Colon (tissue), 2 donors: ENCODE results near the gene RPAP3.
"Not testable (repeated sequence)": the region's sequence is repeated elsewhere in the genome, so short reads cannot be mapped to it uniquely, and the experiment has no call there.

Experiments used
- FAIRE-seq: peaks from 2 replicates; lab custom pipeline; 2012; peaks lifted over from hg19 to GRCh38; lab: Jason Lieb, UNC
- donor health status: control.
- donor health status: control.

The RPAP3 gene

GRCh38 chr12:47672068-47672467, 33.8 kb downstream of the RPAP3 start:
- FAIRE-seq = no peak

DNA sequence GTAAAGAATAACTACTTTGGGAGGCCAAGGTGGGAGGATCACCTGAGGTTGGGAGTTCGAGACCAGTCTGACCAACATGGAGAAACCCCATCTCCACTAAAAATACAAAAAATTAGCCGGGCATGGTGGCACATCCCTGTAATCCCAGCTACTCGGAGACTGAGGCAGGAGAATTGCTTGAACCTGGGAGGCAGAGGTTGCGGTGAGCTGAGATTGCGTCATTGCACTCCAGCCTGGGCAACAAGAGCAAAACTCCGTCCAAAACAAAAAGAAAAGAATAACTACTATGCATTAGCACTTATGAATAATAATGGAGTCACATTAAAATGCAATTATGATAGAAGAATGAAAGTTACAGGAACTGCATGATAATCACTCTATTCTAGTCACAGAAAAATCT, 37.9 kb downstream of the RPAP3 start:
- FAIRE-seq = not testable (repeated sequence)

DNA sequence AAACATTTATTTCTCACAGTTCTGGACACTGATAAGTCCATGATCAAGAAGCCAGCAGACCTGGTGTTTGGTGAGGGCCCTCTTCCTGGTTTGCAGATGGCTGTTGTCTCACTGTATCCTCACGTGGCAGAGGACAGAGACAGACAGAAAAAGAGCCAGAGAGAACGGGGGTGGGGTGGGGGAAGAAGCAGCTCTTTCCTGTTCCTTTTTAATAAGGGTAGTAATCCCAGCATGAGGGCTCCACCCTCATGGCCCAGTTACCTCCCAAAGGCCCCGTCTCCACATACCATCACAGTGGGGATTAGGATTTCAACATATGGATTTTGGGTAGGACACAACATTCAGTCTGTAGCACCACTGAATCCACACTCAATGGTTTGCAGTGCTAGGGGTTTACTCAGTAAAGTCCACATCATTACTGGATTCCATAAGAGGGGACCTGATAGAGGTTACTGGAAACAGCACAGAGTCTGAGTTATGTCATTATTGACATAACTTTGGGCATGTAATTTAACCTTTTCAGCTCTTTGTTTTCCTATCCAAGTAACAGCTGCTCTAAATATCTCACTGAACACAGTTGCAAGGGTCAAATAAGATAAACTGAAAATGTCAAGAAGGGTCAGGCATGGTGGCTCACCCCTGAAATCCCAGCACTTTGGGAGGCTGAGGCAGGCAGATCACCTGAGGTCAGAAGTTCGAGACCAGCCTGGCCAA, 53.2 kb downstream of the RPAP3 start:
- FAIRE-seq = no peak

GRCh38 chr12:47651368-47652254, 54.2 kb downstream of the RPAP3 start:
- FAIRE-seq = no peak

DNA sequence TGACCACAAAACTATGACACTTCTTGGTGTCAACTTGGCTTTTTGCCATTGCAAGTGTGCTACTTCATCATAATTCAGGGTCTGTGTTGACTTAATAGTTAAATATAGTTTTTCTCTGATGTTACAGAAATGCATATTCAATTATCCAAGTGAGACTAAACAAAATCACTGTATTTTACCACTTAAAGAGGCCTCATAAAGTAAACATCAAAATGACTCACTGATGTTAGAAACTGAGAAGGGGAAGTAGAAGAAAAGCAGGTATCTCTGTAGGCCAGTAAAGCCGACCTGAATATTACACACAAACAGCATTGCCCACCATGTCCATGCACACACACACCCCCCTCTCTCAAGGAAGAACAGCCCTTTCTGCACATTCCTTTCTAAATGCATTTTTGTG, 55.4 kb downstream of the RPAP3 start:
- FAIRE-seq = no peak

DNA sequence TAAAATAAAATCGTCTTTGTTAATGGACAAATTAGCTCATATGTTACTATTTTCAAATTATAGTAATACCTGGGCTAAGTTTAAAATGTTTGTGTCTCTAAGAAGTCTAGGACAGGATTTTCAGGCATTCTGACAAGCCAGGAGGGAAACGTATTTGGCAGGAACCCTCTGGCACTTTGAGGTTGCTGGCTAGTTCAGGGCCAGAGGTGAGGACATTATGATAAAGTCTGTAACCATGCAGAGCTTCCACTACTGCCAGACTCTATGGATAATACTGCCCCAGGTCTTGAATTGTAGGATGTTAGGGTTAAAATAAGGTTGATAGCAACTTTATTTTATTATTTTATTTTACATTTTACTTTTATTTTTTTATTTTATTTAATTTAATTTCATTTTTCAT, 56.4 kb downstream of the RPAP3 start:
- no peak for FAIRE-seq

DNA sequence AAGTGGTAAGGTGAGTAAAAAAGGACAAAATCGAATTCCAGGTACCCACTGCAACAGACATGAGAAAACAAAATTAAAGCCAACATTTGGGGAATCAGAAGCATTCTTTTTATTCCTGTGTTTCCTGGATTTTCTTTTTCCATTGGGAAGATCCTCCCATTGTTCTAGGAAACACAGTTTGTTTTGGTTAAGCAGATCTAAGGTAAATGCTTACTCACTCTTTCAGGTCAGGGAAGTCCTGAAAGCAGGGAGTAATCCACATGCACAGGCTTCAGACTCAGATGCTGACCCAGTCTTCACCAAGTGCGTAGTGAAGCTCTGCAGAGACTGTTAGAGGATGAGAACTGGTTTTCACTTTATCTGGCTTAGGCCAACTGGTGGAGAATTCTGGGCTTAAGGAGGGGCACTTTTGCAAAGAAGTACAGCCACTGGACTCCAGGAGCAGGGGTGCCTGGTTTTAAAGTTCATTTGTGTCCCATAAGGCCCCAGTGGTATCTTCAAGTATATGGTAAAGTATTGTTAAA, 57.7 kb downstream of the RPAP3 start:
- FAIRE-seq = no peak

DNA sequence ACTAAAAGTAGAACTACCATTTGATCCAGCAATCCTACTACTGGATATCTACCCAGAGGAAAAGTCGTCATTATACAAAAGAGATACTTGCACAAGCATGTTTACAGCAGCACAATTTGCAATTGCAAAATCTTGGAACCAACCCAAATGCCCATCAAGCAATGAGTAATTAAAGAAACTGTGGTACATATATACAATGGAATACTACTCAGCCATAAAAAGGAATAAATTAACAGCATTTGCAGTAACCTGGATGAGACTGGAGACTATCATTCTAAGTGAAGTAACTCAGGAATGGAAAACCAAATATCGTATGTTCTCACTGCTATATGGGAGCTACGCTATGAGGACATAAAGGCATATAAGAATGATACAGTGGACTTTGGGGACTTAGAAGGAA, 63.5 kb downstream of the RPAP3 start:
- FAIRE-seq = not testable (repeated sequence)

- FAIRE-seq = no peak
Measured at GRCh38 chr12:47636908-47637780, 68.7 kb downstream of the RPAP3 start.

GRCh38 chr12:47635770-47636169, 70.1 kb downstream of the RPAP3 start:
- FAIRE-seq = not testable (repeated sequence)

DNA sequence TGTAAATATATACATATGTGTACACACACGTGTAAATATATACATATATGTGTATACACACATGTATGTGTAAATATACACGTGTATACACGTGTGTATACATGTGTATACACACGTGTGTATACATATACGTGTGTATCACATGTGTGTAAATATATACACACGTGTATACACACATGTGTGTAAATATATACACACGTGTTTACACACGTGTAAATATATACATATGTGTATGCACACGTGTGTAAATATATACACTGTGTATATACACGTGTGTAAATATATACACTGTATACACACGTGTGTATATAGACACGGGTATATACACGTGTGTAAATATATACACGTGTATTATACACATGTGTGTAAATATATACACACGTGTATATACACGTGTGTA, 71.7 kb downstream of the RPAP3 start:
- no peak for FAIRE-seq

GRCh38 chr12:47621960-47622359, 83.9 kb downstream of the RPAP3 start:
- FAIRE-seq = no peak

DNA sequence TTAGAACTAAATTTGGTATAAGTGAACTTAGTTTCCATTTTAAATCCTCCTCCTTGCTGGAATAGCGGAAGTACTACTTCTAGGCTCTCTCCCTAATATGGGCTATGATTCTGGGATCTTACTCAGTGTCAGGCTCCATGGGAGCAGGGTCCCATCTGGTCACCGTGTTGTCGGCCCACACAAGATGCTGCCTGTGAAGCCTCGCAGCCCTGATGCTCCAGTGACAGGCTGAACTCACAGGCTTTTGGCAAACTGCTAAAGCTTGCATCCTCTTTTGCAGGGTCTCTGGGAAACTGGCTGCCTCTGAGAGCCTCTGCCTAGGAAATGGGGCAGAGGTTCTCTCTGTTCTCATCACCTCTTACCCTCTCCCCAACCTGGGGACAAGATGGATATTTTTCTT, 88.4 kb downstream of the RPAP3 start:
- no peak for FAIRE-seq

DNA sequence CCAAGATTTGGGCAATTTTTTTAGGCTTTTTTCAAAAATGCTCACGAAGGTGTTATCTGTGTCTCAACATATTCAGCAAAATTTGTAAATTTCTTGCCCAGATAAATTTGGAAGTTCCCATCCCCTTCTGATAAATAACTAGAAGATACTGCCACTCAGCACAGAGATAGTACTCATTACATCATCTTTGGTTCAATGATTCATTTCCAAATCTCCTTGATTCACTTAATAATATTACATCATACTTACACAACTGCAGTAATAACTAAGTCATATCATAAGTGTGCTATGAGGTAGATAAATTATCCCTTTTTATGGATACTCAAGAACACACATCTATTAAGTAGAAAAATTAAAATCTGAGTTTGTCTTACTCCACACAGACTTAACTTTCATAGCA, 89.4 kb downstream of the RPAP3 start:
- FAIRE-seq = no peak

DNA sequence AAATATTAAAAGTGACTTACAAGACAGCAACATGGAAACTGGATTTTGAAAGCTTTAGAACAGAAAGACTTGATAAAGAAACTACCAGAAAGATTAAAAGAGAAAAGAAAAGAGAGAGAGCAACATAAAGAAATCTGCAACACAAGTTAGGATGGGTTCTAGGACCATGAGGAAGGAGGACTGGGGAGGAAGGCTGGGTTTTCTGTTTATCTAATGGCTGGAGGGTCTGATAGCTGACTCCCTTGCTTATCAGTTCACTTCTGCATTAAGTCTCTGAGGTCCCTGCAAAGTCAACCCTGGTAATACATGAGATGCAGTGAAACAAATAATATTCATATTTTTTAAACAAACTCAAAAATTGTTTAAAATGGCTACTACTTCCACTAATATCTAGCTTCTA, 90.1 kb downstream of the RPAP3 start:
- no peak for FAIRE-seq

DNA sequence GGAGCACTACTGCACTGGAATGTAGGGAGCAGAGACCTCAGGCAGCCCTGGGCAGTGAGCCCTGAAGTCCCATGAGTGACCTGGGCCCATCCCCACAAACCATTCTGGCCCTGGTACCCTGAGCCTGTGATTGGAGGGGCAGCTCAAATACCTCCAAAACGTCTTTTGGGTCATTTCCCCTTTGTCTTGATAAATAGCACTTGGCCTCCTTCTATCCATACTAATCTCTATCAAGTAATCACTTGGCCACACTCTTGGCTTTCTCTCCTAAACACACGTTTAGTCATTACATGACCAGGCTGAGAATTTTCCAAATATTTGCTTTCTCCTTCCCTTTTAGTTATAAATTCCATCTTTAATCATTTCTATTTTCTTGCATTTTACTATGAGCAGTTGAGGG, 91.3 kb downstream of the RPAP3 start:
- no peak for FAIRE-seq

DNA sequence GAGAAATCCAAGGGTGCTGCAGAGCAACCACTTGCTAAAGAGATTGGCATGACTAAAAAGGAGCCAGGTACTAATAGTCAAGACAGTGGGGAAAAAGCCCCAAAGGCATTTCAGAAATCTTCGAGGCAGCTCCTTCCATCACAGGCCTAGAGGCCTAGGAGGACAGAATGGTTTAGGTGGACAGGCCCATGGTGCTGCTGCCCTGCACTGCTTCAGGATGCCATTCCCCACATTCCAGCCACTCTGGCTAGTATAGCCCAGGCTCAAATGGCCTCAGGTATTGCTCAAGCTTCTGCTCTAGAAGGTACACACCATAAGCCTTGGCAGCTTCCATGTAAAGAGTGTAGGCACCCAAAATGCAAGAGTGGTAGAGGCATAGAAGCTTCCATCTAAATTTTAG, 92.9 kb downstream of the RPAP3 start:
- no peak for FAIRE-seq

- FAIRE-seq = no peak
Measured at GRCh38 chr12:47611906-47612305, 93.9 kb downstream of the RPAP3 start.
